Hair follicular keratinocyte (primary cell): Measurements from ENCODE around the gene IPO9. TPM values are rescaled to one million over a fixed set of nuclear protein-coding genes. Genes with fewer than 3 reads are reported as not detected.

Experiments
- total RNA-seq: library from RNA; depleted of rRNA; stranded (reverse); fragments of >200 nt; gene quantifications from 2 replicates; pipeline ENCODE4 v1.2.3, GENCODE V29; 2015

The IPO9 gene
- 13.4 and 19.6 TPM in 2 replicates for total RNA-seq

DNA sequence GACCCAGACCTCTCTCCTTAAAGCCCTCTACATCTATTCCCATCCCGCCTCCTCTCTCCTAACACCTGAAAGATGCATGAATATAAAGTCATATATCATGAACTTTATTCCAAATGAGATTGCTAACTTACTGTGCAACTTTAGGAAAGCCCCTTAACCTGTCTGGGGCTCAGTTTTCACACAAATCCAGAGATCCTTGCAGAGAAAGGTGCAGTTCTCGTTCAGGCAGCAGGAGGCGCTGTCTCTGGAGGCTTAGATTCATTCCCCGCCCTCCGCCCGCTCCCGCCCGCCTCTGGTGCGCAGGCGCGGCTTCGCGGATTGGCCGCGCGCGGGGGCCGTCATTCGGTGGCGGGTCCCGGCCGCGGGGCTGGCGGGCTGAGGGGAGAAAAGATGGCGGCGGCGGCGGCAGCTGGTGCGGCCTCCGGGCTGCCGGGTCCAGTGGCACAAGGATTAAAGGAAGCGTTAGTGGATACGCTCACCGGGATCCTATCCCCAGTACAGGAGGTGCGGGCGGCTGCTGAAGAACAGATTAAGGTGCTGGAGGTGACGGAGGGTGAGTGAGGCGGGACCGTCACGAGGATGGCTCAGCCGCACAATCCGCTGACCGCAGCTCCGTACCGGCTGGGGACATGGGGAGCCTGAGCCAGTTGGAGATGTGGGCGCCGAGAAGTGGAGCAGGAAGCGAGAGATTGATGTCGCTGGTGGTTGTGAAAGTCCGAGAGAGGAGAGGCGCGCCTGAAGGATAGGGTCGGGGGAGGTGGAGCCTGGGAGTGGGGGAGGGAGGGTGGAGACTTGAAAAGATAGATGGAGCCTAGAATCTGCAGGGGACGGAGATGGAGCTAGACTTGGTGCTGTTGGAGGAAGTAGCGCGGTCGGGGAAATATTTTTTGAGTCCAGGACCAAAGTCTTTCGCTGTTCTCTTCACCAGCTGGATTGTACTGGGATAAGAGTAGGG is at the start of gene IPO9:
Gene IPO9 (plus strand): TSS at position 338 of the 955 bp plus-strand sequence. CDS start 53 bp downstream, at position 391.

DNA sequence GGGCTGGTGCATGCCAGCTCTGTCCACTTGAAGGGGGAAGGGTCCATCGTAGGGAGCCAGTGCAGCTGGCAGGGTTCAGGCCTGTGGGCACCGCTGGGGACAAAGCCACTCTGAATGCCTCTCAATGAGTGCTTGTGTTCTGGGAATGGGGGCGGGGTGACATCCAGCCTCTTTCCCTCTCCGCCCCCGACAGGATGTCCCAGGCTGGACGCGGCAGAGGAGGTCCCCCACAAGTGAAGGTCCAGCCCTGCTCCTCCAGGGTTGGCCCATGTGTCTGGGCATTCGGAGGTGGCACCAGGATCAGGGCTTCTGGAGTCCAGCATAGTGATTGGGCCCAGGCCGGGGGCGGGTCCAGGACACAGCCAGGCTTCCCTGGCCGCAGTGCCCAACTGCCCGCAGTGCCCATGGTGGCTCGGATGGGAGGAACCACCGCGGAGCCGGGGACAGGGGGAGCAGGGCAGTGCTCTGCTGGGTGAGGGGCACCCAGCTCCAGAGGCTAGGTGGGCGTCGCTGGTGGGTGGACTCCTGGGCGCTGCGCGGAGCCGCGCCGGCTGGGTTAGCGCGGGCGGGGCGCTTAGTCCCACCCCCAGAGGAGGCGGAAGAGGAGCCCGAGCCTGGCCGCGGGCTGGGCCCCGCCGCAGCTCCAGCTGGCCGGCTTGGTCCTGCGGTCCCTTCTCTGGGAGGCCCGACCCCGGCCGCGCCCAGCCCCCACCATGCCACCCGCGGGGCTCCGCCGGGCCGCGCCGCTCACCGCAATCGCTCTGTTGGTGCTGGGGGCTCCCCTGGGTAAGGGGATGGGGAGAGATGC is 59.5 kb downstream of the IPO9 start, which contains the start of gene SHISA4:
Gene SHISA4 (plus strand): TSS at position 617 of the 808 bp plus-strand sequence. CDS start 97 bp downstream, at position 714.

Other genes with a start within 250 kb of the IPO9 start
- 2.5 and 4.4 TPM in 2 replicates for gene SHISA4, start 59.7 kb downstream of the IPO9 start, total RNA-seq
- gene LMOD1, start 117.4 kb downstream of the IPO9 start, total RNA-seq = 0.08 TPM in 1 of 2 replicates, not detected in the other
- gene TIMM17A, start 126.3 kb downstream of the IPO9 start, total RNA-seq = 50.1 and 69.7 TPM in 2 replicates
- 81.5 and 96.3 TPM in 2 replicates for gene RNPEP, start 153.5 kb downstream of the IPO9 start, total RNA-seq
- 0.62 TPM in 1 of 2 replicates, not detected in the other for gene ELF3, start 181.4 kb downstream of the IPO9 start, total RNA-seq